Measurements from ENCODE around the gene CZIB.

CZIB gene

GRCh38 chr1:53220171-53220961 lies at the start of gene CZIB:
Gene CZIB (minus strand): TSS chr1:53220634. CDS start chr1:53220575, 59 bp downstream.
- peak; percentile 94 for DNase-seq (ENCODE audit: low spot score)

- DNase-seq (ENCODE audit: low spot score): no peak
These were observed 49.7 kb upstream of the CZIB start for GRCh38 chr1:53270107-53270506.

- no peak for DNase-seq (ENCODE audit: low spot score)
These were observed 47.3 kb upstream of the CZIB start for GRCh38 chr1:53267761-53268160.

GRCh38 chr1:53266038-53266437 lies 45.6 kb upstream of the CZIB start:
- DNase-seq (ENCODE audit: low spot score): peak; percentile 35

- DNase-seq (ENCODE audit: low spot score): no peak
These were observed 45.1 kb upstream of the CZIB start for GRCh38 chr1:53265581-53265980.

- no peak for DNase-seq (ENCODE audit: low spot score)
These were observed 43.6 kb upstream of the CZIB start for GRCh38 chr1:53264048-53264447.

- DNase-seq (ENCODE audit: low spot score): no peak
These were observed 41.6 kb upstream of the CZIB start for GRCh38 chr1:53262000-53262399.

GRCh38 chr1:53260631-53261247 lies 40.3 kb upstream of the CZIB start:
- DNase-seq (ENCODE audit: low spot score): no peak

GRCh38 chr1:53259932-53260331 lies 39.5 kb upstream of the CZIB start:
- DNase-seq (ENCODE audit: low spot score): no peak

GRCh38 chr1:53258216-53258615 lies 37.8 kb upstream of the CZIB start:
- DNase-seq (ENCODE audit: low spot score): no peak

- no peak for DNase-seq (ENCODE audit: low spot score)
These were observed 37.1 kb upstream of the CZIB start for GRCh38 chr1:53257454-53258081.

- no peak for DNase-seq (ENCODE audit: low spot score)
These were observed 36.3 kb upstream of the CZIB start for GRCh38 chr1:53256511-53257453.

GRCh38 chr1:53255031-53255430 lies 34.6 kb upstream of the CZIB start:
- DNase-seq (ENCODE audit: low spot score): no peak

- DNase-seq (ENCODE audit: low spot score): no peak
These were observed 33.7 kb upstream of the CZIB start for GRCh38 chr1:53254011-53254640.

- DNase-seq (ENCODE audit: low spot score): no peak
These were observed 29.9 kb upstream of the CZIB start for GRCh38 chr1:53250325-53250724.

GRCh38 chr1:53249706-53250105 lies 29.3 kb upstream of the CZIB start:
- DNase-seq (ENCODE audit: low spot score): no peak

GRCh38 chr1:53246261-53247134 lies 26.1 kb upstream of the CZIB start:
- DNase-seq (ENCODE audit: low spot score): no peak

GRCh38 chr1:53244141-53244540 lies 23.7 kb upstream of the CZIB start:
- DNase-seq (ENCODE audit: low spot score): no peak

GRCh38 chr1:53242381-53242780 lies 21.9 kb upstream of the CZIB start:
- DNase-seq (ENCODE audit: low spot score): no peak

- DNase-seq (ENCODE audit: low spot score): no peak
These were observed 21.4 kb upstream of the CZIB start for GRCh38 chr1:53241828-53242227.

All from cerebellar cortex (tissue), 1 donor.